MM.1S (cell line): ENCODE measurements around the gene KMO.

Experiments used
- DNase-seq: peaks from one replicate; pipeline ENCODE4 v3.0.0-alpha.2; 2015
- H2AFZ ChIP-seq: fragments of 300-600 bp; sonication (generic); 2 replicates; pipeline ENCODE4 v1.6.0; 2016; ENCODE audit warnings: antibody characterized with exemption, low read length
- H3F3A ChIP-seq: fragments of 300-600 bp; sonication (generic); 2 replicates; pipeline ENCODE4 v1.6.1; 2016; ENCODE audit warnings: mild to moderate bottlenecking, antibody characterized with exemption, low read length, moderate library complexity, mixed read lengths; ENCODE audit not compliant: insufficient read depth
- H3K27ac ChIP-seq: fragments of 300-600 bp; sonication (generic); 2 replicates; pipeline ENCODE4 v1.5.1; 2016; ENCODE audit warnings: mild to moderate bottlenecking, low read length
- H3K27me3 ChIP-seq: fragments of 300-600 bp; sonication (generic); replicated peaks from 2 replicates; pipeline ENCODE4 v1.6.0; 2016; ENCODE audit warnings: low read length; ENCODE audit not compliant: insufficient read depth
- H3K36me3 ChIP-seq: fragments of 300-600 bp; sonication (generic); replicated peaks from 2 replicates; pipeline ENCODE4 v1.6.1; 2016; ENCODE audit warnings: mild to moderate bottlenecking, low read length, mixed read lengths; ENCODE audit not compliant: insufficient read depth
- H3K4me1 ChIP-seq: fragments of 300-600 bp; sonication (generic); 2 replicates; pipeline ENCODE4 v1.6.1; 2016; ENCODE audit warnings: low read length, mixed read lengths
- H3K4me2 ChIP-seq: fragments of 300-600 bp; sonication (generic); 2 replicates; pipeline ENCODE4 v1.6.0; 2016; ENCODE audit warnings: low read depth, low read length
- H3K4me3 ChIP-seq: fragments of 300-600 bp; sonication (generic); 2 replicates; pipeline ENCODE4 v1.5.1; 2016; ENCODE audit warnings: low read length, mixed read lengths
- H3K79me2 ChIP-seq: fragments of 300-600 bp; sonication (generic); 2 replicates; pipeline ENCODE4 v1.6.1; 2016; ENCODE audit warnings: mixed run types, low read length, mixed read lengths
- H3K9ac ChIP-seq: fragments of 300-600 bp; sonication (generic); 2 replicates; pipeline ENCODE4 v1.6.1; 2016; ENCODE audit warnings: low read length, mixed read lengths
- H3K9me2 ChIP-seq: fragments of 300-600 bp; sonication (generic); replicated peaks from 2 replicates; pipeline ENCODE4 v1.6.1; 2016; ENCODE audit warnings: mild to moderate bottlenecking, low read length, mixed read lengths; ENCODE audit not compliant: insufficient read depth
- H3K9me3 ChIP-seq: fragments of 300-600 bp; sonication (generic); replicated peaks from 2 replicates; pipeline ENCODE4 v1.6.1; 2016; ENCODE audit warnings: mild to moderate bottlenecking, low read length, mixed read lengths; ENCODE audit not compliant: insufficient read depth
- H4K20me1 ChIP-seq: fragments of 300-600 bp; sonication (generic); 2 replicates; pipeline ENCODE4 v1.6.1; 2016; ENCODE audit warnings: mild to moderate bottlenecking, low read length, moderate library complexity, mixed read lengths; ENCODE audit not compliant: insufficient read depth
- EZH2 ChIP-seq: fragments of 300-600 bp; sonication (generic); optimal IDR thresholded peaks from 2 replicates; pipeline ENCODE3; 2017; ENCODE audit warnings: low read depth, mild to moderate bottlenecking, antibody characterized with exemption, low read length, mixed read lengths
- EZH2phosphoT487 ChIP-seq: fragments of 300-600 bp; sonication (generic); IDR thresholded peaks from 2 replicates; pipeline ENCODE4 v1.6.1; 2018; ENCODE audit warnings: antibody characterized with exemption, low read length
- TF ChIP-seq, protein P1 (sequence below): fragments of 300-600 bp; sonication (generic); IDR thresholded peaks from 2 replicates; pipeline ENCODE4 v1.5.1; 2016; ENCODE audit warnings: antibody characterized with exemption, low read length, mixed read lengths

Gene KMO

DNA sequence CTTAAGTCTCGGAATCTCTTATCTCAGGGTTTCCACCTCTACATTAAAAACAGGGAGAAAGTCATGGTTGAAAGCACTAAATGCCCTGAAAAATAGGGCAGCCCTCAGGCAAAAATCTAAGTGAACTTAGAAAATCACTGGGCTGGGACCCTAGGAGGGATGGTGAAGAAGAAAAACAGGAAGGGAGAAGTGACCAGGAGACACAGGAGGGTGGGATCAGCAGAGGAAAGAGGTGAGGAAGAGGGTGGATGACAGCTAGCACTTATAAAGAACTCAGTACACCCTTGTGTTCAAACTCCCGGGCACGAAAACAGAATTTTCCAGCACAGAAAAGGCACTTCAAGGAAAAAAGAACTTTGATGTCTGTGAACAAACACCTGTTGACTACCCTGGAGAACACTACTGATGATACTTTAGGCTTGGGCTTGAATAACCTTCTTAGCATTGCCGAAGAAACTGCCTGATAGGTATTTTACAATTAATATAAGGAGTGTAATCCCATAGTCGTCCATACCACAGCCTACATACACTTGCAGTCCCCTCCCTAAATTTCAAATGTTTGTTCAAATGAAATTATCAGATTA is 106.0 kb downstream of the KMO start:
- Histone ChIP-seq H3K4me2 (peak overlapping the region; percentile 81), H3K27ac (no peak overlapping the region), H3K9me3 (no peaks in the 10 kb centered on the region), H4K20me1 (no peaks in the 10 kb centered on the region), H3K4me1 (peaks cover 34% of the 10 kb centered on the region), H3K27me3 (no peaks in the 10 kb centered on the region), H3K9me2 (no peaks in the 10 kb centered on the region), H3K9ac (peak overlapping the region; percentile 2; the same call in 1 of the 2 replicates), H3F3A (peaks cover 5% of the 10 kb centered on the region; the same call in 1 of the 2 replicates), H3K79me2 (peaks cover 63% of the 10 kb centered on the region), H2AFZ (no peak overlapping the region), H3K4me3 (peak overlapping the region; percentile 93), H3K36me3 (peaks cover 12% of the 10 kb centered on the region; the same call in 1 of the 2 replicates)
- no peak for DNase-seq
- TF ChIP-seq, protein P1, sequence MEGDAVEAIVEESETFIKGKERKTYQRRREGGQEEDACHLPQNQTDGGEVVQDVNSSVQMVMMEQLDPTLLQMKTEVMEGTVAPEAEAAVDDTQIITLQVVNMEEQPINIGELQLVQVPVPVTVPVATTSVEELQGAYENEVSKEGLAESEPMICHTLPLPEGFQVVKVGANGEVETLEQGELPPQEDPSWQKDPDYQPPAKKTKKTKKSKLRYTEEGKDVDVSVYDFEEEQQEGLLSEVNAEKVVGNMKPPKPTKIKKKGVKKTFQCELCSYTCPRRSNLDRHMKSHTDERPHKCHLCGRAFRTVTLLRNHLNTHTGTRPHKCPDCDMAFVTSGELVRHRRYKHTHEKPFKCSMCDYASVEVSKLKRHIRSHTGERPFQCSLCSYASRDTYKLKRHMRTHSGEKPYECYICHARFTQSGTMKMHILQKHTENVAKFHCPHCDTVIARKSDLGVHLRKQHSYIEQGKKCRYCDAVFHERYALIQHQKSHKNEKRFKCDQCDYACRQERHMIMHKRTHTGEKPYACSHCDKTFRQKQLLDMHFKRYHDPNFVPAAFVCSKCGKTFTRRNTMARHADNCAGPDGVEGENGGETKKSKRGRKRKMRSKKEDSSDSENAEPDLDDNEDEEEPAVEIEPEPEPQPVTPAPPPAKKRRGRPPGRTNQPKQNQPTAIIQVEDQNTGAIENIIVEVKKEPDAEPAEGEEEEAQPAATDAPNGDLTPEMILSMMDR: no peak
- TF ChIP-seq EZH2 (no peak), EZH2phosphoT487 (no peak)

DNA sequence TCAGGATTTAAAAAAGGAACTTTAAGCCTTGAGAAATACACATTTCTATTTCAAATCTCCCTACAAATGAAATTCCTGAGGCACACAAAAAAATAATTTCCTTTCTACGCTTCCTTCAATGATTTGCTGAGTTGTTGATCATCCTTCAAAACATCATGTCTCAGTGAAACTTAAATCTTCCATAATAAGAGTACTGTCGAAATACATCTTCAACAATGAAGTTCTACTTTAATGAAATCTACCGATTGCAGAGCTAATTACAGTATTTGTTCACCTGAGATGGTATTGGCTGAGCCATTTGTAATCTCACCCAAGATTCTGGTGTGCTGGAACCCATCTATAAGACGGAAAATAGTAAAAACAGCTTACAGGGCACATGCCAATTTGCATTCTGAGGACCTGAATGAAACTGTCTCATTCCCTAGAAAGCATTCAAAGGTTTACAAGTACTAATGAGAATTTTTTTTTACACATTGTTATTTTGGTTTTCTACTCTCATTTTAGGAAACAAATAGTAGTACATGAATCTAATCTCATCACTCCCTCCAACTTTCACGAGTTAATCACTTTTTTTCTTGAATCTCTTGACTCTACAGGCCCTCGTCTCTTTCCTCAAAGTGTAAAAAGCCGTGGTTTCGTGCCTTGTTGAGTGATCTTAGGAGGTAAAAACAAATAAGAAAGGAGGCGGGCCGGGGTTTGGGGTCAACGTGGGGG is 106.9 kb downstream of the KMO start:
- Histone ChIP-seq H3K27me3 (no peaks in the 10 kb centered on the region), H3K9me2 (no peaks in the 10 kb centered on the region), H3K4me1 (peaks cover 38% of the 10 kb centered on the region), H3K27ac (peak overlapping the region; percentile 52; the same call in 1 of the 2 replicates), H3K9ac (peak overlapping the region; percentile 74), H4K20me1 (no peaks in the 10 kb centered on the region), H3K79me2 (peaks cover 55% of the 10 kb centered on the region), H3K4me2 (peak overlapping the region; percentile 81), H3K36me3 (peaks cover 8% of the 10 kb centered on the region; the same call in 1 of the 2 replicates), H3K9me3 (no peaks in the 10 kb centered on the region), H2AFZ (peak overlapping the region; percentile 88), H3F3A (peaks cover 5% of the 10 kb centered on the region; the same call in 1 of the 2 replicates), H3K4me3 (peak overlapping the region; percentile 93)
- TF ChIP-seq EZH2phosphoT487 (no peak), EZH2 (no peak)
- TF ChIP-seq, protein P1: no peak
- DNase-seq: peak; percentile 46

DNA sequence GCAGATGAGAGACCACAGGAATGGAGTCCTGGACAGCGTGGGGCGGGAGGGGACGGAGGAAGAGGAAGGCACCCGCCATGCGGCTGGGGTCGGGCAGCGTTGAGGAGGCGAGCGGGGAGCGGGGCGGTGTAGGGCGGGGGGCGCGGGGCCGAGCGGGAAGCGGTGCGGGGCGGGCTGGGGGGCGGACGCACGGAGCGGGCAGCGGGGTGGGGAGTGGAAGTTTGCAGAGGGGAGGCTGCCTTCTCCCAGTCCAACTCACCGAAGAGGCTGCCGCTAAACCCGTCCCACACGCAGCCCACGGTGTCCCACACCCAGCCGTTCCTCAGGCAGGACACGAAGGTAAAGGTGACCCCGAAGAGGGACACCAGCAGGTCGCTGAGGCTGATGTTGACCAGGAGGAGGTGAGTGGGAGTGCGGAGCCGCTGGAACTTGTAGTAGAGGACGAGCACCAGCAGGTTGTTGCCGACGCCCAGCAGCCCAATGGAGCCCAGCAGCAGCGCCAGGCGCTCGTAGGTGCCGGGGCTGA is 107.5 kb downstream of the KMO start:
- Histone ChIP-seq H3K79me2 (peaks cover 48% of the 10 kb centered on the region), H3K9ac (peak overlapping the region; percentile 74)
- peak; percentile 49 for DNase-seq

More for the DNA sequence above, 107.5 kb downstream of the KMO start:
- Histone ChIP-seq H3K4me3 (peak overlapping the region; percentile 93), H2AFZ (peak overlapping the region; percentile 88), H4K20me1 (no peaks in the 10 kb centered on the region), H3K4me1 (peaks cover 39% of the 10 kb centered on the region), H3K9me3 (no peaks in the 10 kb centered on the region), H3F3A (peaks cover 5% of the 10 kb centered on the region; the same call in 1 of the 2 replicates), H3K4me2 (peak overlapping the region; percentile 81), H3K27ac (peak overlapping the region; percentile 60; the same call in 1 of the 2 replicates), H3K36me3 (peaks cover 5% of the 10 kb centered on the region; the same call in 1 of the 2 replicates), H3K27me3 (no peaks in the 10 kb centered on the region), H3K9me2 (no peaks in the 10 kb centered on the region)
- TF ChIP-seq, protein P1: peak; percentile 7; the same call in 1 of the 2 replicates
- TF ChIP-seq EZH2: no peak
